Activated T-cell treated with anti-CD3 and anti-CD28 coated beads for 4 hours (primary cell): Measurements from ENCODE around the gene MGST2.
A peak's percentile ranks its signal among the peaks of the same experiment; 100 is the strongest.

Source experiments
- DNase-seq: peaks from one replicate; pipeline ENCODE4 v3.0.0-alpha.2; 2020

MGST2 gene

DNA sequence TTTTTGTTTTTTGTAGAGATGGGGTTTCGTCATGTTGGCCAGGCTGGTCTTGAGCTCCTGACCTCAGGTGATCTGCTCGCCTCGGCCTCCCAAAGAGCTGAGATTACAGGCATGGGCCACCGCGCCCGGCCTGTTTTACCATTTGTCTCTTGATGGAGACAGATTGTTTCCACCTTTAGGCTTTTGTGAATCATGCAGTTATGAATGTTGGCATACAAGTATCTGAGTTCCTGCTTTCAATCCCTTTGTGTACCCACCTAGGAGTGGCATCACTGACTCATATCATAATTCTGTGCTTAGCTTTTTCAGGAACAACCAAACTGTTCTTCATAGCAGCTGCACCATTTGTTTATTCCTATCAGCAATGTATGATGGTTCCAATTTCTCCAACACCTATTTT, 20.2 kb upstream of the MGST2 start:
- DNase-seq = no peak

DNA sequence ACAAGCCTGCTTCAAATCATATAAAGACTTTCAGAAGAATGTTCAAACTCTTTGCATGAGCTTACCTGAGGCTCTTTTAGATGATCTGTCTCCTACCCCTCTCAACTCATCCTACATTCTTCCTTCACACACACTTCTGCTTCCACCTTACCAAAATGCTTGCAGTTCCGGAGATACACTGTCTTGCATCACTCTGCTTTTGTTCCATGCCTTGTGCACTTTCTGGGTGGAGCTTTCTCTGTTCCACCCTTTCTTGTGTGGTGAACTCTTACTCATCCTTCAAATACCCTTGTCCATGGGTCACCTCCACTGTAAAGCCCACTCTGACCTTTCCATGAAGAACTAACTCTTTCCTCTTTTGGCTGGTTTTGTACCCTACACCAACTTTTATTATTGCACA, 18.4 kb upstream of the MGST2 start:
- DNase-seq = no peak

DNA sequence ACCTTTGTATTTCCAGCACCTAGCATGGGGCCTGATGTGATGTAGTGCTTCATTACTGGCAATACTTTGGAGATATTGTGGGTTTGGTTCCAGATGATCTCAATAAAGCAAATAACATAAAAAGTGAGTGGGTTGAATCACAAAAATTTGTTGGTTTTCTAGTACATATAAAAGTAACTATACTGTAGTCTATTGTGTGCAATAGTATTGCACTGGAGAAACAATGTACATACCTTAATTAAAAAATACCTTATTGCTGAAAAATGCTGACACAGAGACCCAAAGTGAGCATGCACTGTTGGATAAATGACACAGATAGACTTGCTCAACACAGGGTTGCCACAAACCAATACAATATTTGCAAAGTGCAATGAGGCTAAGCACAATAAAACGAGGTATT, 17.7 kb upstream of the MGST2 start:
- DNase-seq = no peak

DNA sequence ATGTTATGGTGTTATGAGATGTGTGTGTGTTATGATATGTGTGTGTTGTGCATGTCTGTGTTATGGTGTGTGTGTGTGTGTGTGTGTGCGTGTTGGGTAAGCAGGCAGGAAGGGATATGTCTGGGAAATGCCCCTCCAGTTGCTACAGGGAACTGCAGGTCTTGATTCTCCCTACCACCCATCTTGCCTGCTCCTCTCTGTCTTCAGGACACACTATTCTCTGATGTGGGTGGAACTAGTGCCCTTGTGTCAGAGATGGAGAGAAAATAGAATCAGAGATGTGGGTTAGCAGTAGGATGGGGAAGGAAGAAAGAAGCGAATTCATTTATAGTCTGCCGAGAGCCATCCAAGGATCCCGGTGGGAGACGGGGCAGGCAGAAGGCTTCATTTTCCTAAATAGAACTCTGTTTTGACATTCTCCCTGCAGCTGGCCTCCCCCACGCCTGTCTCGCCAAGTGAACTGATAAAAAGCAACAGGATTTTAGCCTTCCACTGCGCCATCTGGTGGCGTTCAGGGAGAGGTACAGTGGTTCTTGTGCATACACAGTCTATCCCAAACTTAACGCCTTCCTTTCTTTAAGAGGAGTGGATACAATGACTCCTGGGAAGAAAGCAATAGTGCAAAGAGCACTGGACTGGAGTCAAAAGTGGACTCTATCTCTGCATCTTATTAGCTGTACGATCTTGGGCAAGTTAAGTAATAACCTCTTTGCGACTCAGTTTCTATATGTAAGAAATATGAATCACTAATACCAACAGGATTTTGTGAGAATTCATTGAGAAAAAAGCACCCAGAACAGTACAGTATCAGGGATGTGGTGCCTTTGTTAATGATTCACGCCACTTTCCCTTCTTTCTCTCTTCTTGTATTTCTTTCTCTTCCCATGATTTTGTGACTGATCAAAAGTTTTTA, 14.1 kb upstream of the MGST2 start:
- DNase-seq = peak; percentile 58

DNA sequence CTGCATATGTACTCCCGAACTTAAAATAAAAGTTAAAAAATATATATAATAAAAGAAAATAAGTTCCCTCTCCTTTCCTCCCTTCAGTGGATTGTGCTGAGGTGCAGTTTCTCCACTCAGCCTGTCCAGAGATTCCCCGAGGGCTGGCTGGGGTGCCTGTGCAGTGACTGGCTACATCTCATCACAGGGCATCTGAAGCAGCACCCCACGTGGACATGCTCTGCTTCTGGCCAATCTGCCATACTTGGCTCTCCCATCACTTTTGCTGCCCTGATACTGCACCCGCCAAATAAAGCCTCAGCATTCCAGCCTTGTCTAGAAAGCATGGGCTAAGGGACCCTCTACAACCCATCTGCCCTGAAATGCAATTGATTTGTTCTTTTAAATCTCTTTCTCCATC, 11.1 kb upstream of the MGST2 start:
- no peak for DNase-seq

DNA sequence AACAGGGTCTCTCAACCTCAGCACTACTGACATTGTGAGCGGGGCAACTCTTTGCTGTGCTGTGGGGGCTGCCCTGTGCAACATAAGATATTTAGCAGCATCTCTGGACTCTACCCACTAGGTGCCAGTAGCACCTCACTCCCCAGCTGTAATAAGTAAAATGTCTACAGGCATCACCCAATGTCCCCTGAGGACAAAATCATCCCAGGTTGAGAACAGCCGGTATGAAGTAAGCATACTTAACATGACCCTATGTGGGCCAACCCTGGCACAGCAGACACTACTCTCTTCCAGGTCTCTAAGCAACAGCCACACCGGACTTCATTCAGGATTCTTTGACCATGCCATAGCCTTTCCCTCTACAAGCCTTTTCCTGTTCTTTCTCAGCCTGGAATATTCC, 10.5 kb upstream of the MGST2 start:
- DNase-seq = no peak

DNA sequence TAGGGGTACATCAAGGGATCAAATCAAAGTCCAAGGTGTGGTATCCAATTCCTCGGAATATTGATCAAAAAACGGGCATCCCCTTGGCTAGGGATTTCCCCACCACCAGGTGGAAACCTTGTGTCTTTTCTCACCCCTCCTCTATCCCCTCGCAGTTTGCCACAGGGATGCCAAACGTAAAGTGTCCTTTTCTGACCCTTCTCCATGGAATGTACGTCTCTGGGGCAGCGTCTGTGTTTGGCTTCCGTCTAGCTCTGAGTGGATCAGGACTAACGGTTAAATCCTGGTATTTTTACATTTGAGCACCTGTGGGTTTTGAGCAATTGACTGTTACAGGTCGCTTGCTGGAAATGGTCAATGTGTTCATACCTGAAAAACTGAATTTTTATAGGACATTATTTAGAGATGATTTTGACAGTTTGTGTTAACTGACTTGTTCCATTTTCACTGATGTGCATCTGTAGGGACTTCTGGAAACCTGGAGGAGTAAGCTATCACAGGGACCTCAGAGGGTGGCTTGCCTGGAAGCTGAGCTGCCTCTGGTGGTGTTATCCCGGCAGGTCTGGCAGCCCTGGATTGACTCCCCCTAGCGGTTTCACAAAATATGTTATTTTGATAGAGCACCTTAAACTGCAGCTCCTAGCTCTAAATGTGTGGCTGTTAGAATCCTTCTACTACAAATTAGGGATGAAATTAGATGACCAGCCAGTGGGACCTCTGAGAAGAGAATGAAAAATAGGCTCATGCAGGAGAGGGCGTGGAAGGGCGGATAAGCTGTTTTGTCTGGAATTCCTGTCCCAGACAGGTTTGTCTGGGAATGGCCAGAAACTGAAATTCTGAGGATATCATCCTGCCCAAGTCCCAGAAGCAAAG, 8.8 kb upstream of the MGST2 start:
- no peak for DNase-seq

DNA sequence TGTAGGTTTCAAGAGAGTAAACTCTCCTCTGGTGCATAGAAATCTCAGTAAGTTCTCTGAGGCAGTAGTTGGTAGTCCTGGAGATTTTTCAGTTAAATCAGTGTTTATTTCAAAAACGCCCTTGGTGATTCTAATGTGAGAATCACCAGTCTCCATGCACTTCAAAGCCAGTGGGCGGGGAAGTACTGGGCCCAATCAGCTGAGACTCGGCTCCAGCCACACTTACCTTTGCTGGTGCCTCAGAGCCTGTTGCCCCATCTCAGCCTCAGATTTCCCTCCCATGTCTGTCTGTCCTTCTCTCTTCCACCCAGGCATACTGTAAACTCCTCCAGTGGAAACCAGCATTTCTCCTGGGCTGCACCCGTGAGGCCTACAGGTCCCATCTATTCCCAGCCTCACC, 7.4 kb upstream of the MGST2 start:
- DNase-seq = no peak

DNA sequence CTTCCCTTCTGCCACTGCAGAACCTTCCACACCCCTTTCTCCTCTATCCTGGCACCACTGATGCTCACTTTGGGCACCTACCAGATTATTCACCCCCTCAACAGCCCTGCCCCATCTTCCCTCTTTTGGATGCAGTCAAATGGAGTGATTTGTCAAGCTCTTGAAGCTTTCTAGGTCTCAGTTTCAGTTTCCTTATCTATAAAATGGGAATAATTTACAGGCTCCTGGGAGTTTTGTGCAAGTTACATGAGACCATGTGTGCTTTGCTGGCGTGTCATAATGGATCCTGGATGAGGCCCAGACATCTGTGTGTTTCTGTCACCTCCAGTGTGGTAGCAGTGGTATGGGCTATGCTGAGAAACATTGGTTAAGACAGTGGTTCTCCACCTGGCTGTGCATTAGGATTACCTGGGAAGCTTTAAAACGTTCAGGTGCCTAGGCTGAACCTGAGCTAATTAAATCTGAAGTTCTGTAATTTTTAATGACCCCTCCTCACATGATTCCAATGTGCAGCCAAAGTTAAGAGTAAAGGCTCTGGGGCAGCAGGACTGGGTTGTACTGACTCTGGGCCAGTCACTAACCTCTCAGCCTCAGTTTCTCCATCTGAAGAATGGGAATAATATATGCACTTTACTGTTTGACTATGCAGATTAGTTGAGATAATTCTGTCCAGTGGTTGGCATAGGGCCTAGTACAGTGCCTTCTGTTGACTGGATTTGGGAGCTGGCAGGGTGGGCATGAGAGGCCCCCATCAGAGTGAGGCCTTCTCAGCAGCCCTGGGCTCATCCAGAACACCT, 6.8 kb upstream of the MGST2 start:
- DNase-seq = no peak

DNA sequence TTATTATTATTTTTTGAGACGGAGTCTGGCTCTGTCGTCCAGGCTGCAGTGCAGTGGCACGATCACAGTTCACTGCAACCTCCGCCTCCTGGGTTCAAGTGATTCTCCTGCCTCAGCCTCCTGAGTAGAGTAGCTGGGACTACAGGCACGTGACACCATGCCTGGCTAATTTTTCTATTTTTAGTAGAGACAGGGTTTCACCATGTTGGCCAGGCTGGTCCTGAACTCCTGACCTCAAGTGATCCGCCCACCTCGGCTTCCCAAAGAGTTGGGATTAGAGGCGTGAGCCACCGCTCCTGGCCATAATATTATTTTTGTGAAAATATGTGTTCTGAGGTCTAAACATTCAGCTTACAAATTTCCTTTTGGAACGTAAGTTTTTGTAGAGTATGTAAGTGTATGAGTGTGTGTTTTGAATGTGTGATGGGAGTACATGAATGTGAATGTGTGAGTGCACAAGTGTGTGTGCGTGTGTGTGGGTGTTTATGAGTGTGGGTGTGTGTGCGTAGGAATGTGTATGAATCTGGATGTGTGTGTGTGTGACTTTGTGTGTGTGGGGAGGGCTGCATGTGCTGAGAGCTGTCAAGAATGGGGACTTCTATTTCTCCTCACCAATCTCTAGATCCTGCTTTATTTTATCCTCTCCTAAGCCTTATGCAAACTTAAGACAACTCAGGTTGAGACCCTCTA, 5.7 kb upstream of the MGST2 start:
- DNase-seq = no peak

DNA sequence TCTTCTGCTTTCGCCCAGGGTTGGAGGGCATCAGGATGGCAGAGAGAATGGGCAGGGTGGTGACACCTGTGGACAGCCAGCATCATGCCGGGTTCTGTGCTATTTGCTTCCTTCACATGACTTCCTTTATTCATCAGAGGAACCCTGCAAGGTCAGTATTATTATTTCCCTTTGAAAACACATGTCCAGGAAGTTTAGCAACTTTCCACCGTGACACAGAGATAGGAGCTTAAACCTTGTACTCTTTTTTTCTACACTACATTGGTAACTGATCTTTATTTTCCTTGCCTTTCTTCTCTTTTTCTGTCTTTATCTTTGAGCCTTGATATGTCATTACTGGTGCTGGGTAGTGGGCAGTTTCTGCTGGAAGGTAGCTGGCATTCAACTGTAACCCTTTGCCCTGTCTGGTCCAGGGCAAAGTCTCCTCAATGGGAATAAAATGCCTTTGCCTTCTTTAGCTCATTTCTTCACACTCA, 5.0 kb upstream of the MGST2 start:
- DNase-seq = no peak

DNA sequence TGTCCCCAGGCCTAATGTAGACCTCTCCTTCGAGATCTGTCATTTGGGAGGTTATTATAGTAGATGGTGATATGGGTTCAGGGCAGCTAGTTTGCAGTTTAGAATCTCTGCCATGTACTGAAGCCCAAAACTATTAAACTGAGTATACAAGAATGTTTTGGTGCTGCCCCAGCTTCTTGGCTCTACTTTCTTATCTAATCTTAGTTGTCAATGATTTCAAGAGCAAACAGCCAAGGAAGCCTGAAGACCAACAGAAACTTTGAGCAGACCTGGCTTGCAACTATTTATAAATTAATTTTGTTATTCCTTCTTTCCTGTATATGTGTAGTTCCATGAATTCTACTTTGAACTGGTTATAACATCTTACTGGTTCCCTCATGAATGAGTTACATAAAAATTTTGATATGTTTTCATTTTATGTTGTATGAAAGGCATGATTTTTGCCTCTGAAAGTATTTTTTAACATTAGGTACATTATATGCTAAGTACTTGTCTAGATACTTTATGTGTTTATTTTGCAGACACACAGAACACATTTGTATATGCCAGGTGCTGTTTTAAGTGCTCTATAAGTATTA, 2.0 kb upstream of the MGST2 start:
- DNase-seq = no peak

DNA sequence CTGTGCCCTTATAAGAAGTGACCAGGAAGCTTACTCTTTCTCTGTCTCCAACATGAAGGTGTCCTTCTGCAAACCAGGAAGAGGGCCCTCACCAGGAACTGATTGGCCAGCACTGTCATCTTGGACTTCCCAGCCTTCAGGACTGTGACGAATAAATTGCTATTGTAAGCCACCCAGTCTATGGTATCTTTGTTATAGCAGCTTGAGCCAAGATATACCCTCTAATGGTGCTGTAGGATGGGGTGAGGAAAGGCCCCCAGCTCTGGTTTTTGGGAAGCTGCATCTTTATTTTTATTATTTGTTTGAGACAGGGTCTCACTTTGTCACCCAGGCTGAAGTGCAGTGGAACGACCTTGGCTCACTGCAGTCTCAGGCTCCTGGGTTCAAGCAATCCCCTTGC, 1.2 kb upstream of the MGST2 start:
- no peak for DNase-seq

DNA sequence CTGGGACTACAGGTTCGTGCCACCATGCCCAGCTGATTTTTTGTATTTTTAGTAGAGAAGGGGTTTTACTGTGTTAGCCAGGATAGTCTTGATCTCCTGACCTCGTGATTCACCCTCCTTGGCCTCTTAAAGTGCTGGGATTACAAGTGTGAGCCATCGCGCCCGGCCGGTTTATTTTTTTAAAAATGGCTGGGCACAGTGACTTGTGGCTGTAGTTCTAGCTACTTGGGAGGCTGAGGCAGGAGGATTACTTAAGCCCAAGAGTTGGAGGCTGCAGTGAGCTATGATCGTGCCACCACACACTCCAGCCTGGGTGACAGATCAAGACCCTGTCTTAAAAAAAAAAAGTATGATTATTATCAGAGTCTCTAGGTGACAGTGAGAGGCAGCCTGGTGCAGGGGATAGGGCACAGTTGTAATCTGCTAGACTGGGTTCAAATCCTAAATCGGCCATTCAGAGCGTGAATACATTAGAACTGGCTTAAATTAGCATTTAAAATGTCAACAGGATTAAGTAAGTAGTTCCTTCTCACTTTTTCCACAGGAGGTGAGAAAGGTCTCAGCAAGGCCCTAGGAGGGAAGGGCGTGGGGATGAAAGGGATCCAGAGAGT, 435 bp upstream of the MGST2 start:
- no peak for DNase-seq

DNA sequence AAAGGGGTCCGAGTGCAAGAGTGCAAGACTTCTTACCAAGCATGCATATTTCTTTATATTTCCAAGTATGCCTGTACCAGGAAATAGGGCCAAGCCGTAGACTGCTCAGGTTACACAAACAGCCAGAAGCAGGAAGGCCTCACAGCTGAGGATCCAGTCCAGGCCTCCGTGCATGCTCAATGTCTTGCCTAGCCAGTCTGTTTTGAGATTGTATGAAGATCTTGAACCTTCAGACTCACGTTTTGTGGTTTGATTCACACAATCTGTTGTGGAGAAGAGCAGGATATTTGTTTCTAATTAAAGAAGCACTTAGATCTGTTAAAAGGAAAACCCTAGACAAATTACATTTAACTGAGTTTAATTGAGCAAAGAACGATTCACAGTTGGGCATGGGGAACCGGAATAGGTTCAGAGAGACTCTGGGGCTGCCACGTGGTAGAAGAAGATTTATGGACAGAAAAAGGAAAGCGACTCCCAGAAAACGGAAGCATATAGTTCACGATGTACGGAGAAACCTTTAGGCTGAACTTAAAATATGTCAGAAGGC, 1.2 kb downstream of the MGST2 start:
- no peak for DNase-seq

DNA sequence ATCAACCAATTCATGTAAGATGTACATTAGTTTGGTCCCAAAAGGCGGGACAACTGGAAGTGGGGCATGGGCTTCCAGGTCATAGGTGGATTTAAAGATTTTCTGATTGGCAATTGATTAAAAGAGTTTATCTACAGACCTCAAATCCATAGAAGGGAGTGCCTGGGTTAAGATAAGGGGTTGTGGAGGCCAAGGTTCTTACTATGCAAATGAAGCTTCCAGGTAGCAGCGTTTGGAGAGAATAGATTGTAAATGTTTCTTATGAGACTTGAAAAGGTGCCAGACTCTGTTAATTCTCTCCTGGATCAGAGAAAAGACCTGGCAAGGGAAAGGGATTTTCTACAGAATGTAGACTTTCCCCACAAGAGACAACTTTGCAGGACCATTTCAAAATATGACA, 2.4 kb downstream of the MGST2 start:
- no peak for DNase-seq

DNA sequence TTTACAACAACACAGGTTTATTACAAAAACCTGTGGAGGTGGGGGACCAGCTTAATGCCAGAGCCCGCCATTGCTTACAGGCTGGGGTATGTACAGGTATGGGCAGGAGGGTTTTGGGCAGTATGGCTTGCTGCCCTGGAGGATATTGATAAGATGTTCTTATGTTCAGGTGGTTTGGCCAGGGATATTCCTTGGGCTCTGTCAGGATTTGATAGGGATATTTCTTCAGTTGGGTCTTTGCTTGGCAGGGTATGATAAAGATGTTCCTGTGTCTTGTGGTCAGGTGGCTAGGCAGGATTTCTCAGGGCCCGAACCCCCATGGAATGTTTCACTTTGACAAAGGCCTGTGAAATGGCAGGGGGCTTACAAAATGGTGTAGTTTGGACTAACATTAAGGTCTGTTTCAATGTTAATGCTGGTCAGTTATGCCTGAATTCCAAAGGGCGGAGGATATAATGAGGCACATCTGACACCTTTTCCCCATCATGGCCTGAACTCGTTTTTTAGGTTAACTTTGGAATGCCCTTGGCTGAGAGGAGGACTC, 3.1 kb downstream of the MGST2 start:
- no peak for DNase-seq

DNA sequence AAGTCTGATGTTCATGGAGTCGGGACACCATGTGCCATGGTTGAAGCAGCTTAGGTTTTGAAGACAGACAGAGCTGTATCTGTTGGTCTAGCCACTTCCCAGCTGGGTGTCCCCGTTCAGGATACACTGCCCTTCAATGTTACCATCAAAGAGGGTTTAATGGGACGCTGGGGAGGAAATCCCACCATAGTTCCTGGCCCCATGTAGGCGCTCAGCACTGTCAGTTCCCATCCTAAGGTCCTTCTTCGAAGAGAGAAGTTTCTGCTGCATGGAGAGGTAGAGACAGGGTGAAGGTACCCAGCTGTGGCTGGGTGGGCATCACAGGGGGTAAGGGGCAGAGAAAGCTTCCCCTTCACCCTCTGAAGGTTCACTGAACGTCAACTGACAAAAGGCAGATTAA, 3.7 kb downstream of the MGST2 start:
- no peak for DNase-seq

DNA sequence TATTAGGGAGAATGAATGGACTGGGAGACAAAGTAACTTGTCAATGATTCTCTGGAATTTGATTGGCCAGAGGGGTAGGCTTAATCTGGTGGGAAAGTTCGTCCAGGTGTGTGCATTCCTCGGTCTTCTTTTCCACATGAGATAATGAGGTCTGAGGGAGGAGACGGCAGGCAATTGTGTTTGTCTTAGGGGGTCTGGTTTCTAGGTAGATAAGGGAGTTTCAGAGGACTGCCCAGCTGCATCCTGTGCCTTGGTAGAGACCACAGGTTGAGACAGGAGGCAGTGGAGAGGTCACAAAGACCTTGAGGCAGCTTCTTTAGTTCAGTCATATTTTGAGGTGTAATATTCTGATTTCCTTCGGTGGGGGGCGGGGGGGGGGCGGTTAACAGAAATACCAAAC, 4.3 kb downstream of the MGST2 start:
- no peak for DNase-seq

DNA sequence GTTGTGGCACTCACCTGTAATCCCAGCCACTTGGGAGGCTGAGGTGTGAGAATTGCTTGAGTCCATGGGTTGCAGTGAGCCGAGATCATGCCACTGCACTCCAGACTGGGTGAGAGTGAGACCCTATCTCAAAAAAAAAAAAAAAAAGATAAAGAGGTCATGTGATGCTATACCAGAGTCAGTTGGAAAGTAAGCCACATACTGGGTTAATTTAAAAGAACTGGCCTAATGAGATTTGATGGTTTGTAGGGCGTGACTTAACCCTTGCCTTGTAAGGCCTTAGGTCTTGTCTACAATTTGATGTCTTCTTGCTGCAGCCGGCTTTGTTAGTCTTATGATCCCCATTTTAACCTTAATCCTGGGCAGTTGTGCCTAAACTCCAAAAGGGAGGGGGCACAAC, 5.2 kb downstream of the MGST2 start:
- DNase-seq = no peak

DNA sequence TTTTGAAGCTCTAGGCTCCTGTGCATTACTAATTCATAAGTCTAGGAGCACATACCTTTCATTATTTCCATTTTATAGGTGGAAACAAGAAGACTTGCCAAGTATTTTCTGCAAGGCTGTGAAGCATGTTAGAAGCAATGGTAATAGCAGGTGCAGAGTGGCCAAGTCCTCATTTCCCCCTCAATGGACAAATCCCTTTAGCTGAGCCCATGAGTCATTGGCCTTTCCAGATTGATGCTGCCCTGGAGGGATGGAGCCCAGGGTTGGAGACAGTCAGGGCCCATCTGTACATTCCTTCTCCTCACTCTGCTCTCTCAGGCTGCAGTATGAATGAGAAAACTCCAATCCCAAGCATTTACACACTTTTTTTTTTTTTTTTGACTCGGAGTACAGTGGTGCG, 6.6 kb downstream of the MGST2 start:
- DNase-seq = no peak
